CD4-positive, alpha-beta memory T cell (primary cell): ENCODE measurements around the gene HIRA. TPM values are rescaled to one million over a fixed set of nuclear protein-coding genes. Genes with fewer than 3 reads are reported as not detected.

Experiments used
- CTCF ChIA-PET: fragments of 350-600 bp; sonication (Branson Sonifier 250); formaldehyde crosslinking; loops from one replicate; lab custom pipeline; 2021; ENCODE audit warnings: inconsistent platforms; ENCODE audit not compliant: partially characterized antibody; lab: Charles Lee
- POLR2A ChIA-PET: fragments of 350-600 bp; sonication (Branson Sonifier 250); formaldehyde crosslinking; loops from one replicate; lab custom pipeline; 2021; ENCODE audit not compliant: partially characterized antibody; lab: Charles Lee
- DNase-seq, 5 donors: peaks; one replicate each; pipeline versions ENCODE4 v3.0.0 to v3.0.0-alpha.2; 2020 to 2022; ENCODE audit warnings: mixed read lengths in 1 of 5
- H3K27ac ChIP-seq: one replicate; pipeline ENCODE4 v1.7.0; 2013; ENCODE audit warnings: low read depth, low read length
- H3K27me3 ChIP-seq: 2 replicates; pipeline ENCODE4 v1.7.0; 2013; ENCODE audit warnings: mild to moderate bottlenecking, low read length, moderate library complexity; ENCODE audit not compliant: insufficient read depth
- H3K36me3 ChIP-seq: 2 replicates; pipeline ENCODE4 v1.7.0; 2013; ENCODE audit warnings: mild to moderate bottlenecking, low read length, moderate library complexity; ENCODE audit not compliant: insufficient read depth
- H3K4me1 ChIP-seq: 2 replicates; pipeline ENCODE4 v1.7.0; 2013; ENCODE audit warnings: mild to moderate bottlenecking, low read length, moderate library complexity; ENCODE audit not compliant: insufficient read depth
- H3K4me3 ChIP-seq, 2 donors: one replicate each; pipeline ENCODE4 v1.7.0; 2013; ENCODE audit warnings: low read length in 2 of 2, mild to moderate bottlenecking in 1 of 2
- H3K9me3 ChIP-seq, 2 donors: one replicate each; pipeline ENCODE4 v1.7.0; 2013; ENCODE audit warnings: low read length in 2 of 2, control low read depth in 1 of 2; ENCODE audit not compliant: control insufficient read depth in 1 of 2
- H3K27ac Mint-ChIP-seq, 7 donors: one replicate each; pipeline ENCODE4 v1.8.0; 2020 to 2021; ENCODE audit warnings: mixed read lengths in 7 of 7, mild to moderate bottlenecking in 6 of 7, inconsistent platforms in 3 of 7, moderate library complexity in 3 of 7
- H3K27me3 Mint-ChIP-seq, 2 donors: one replicate each; pipeline ENCODE4 v1.8.0; 2020 to 2021; ENCODE audit warnings: mixed read lengths in 2 of 2
- H3K36me3 Mint-ChIP-seq, 2 donors: one replicate each; pipeline ENCODE4 v1.8.0; 2020 to 2021; ENCODE audit warnings: mixed read lengths in 2 of 2, inconsistent platforms in 1 of 2, mild to moderate bottlenecking in 1 of 2
- H3K4me1 Mint-ChIP-seq, 4 donors: one replicate each; pipeline ENCODE4 v1.8.0; 2020 to 2021; ENCODE audit warnings: mixed read lengths in 4 of 4, mild to moderate bottlenecking in 1 of 4
- H3K4me3 Mint-ChIP-seq, 8 donors: one replicate each; pipeline ENCODE4 v1.8.0; 2020 to 2021; ENCODE audit warnings: mixed read lengths in 8 of 8, mild to moderate bottlenecking in 7 of 8, moderate library complexity in 6 of 8, inconsistent platforms in 3 of 8
- H3K9me3 Mint-ChIP-seq, 8 donors: one replicate each; pipeline ENCODE4 v1.8.0; 2020 to 2021; ENCODE audit warnings: mixed read lengths in 8 of 8, mild to moderate bottlenecking in 5 of 8, inconsistent platforms in 3 of 8, moderate library complexity in 1 of 8
- intact Hi-C: fragments of 100-400 bp; cut with micrococcal nuclease; formaldehyde crosslinking; loops from one replicate; pipeline ENCODE4 v1.15.1; 2023
- polyA plus RNA-seq, 2 donors: library from polyadenylated mRNA; unstranded; fragments of 300-500 nt; fragmentation: Illumina TruSeq; gene quantifications; one replicate each; pipeline ENCODE4 v1.2.3, GENCODE V29; 2021
- total RNA-seq, 2 experiments: library from RNA; stranded (reverse); gene quantifications; one replicate each; pipeline ENCODE4 v1.2.3, GENCODE V29; 2021

Gene HIRA
- total and polyA plus RNA-seq, 4 experiments from 2014 or later: 1.4 to 30.8 (median 17.6) TPM

DNA sequence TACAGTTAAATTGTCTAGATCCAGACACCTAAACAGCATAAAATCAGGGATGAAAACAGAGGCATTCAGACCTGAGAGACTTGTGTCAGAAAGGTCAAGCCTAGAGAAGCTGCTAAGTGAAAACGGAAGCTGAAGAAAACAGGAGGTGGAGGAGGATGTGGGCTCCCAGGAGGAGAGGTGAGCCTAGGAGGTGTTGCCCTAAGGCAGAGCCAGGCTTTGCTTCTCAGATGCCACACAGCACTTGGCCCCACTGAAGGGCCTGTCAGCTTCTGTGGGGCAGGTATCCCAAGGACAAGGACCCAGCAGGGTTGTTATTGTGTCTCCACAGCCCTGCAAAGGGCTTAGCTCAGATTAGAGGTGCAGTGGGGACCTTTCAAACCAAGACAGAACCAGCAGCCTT is 33.0 kb upstream of the HIRA start:
- no peak overlapping the region for H3K4me3 Mint-ChIP-seq
- H3K4me1 ChIP-seq: peaks cover 11% of the 10 kb centered on the region
- H3K27ac ChIP-seq: no peak overlapping the region
- H3K9me3 ChIP-seq: no peaks in the 10 kb centered on the region
- POLR2A ChIA-PET: no interaction called here
- no peak for DNase-seq
- H3K27ac Mint-ChIP-seq: peak overlapping the region in 1 of 7 donors; percentile 38
- CTCF ChIA-PET: interaction anchor here (1.2 kb wide), 2 partner anchors 43 to 165 kb away, joined by 3 read pairs; no protein-coding TSS in a partner anchor
- peaks cover 36 to 77% of the 10 kb centered on the region in 2 donors for H3K36me3 Mint-ChIP-seq
- no peaks in the 10 kb centered on the region for H3K27me3 ChIP-seq
- intact Hi-C loops: no loop called here
- no peaks in the 10 kb centered on the region for H3K9me3 Mint-ChIP-seq
- H3K4me3 ChIP-seq: no peak overlapping the region
- H3K27me3 Mint-ChIP-seq: no peaks in the 10 kb centered on the region
- peaks cover 66% of the 10 kb centered on the region for H3K36me3 ChIP-seq
- peaks cover 0 to 13% (median 4%) of the 10 kb centered on the region in 4 donors for H3K4me1 Mint-ChIP-seq

DNA sequence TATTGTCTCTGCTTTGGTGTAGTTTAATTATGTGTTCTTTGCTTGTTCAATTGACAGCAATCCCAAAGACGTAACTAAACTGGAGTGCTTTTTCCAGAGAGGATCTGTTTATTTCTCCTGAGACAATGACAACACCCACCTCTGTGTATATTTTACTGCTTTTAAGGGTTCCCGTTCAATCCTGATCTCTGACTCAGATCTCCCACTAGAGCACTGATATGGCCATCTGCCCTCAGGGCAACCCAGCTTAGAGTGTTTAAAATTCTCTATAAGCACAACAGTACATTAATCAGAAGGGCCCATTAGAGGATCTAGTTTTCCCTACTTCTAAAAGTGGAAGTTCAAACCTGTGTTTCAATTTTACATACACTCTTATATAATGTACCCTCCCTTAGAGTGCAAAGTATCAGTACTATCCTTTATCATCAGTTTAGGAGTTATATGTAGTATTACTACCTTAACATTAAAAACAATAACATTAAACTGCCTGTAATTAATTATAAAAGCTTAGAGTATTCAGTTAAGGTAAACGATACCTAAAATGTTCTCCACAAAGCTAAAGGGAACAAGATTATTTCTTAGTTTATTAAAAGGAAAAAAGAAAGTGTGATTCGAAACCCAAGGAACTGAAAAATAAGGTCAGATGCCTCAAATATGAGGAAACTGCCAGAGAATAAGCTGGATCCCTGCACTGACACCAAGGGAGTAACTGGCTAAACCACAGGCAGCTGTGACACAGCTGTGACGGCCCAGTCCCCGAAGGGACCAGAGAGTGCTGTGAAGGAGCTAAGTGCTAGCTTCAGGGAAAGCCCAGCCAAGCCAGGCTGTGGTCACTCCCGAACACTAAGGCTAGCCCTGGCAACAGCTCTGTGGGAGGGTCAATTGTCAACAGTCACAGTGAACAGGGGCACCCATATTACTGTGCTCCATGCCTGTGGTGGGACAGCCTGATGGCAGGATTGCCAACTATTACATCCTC is 32.2 kb upstream of the HIRA start:
- Mint-ChIP-seq H3K4me3 (no peak overlapping the region), H3K27ac (peak overlapping the region in 2 of 7 donors; percentile 29 to 38), H3K27me3 (no peaks in the 10 kb centered on the region), H3K4me1 (peaks cover 0 to 13% (median 4%) of the 10 kb centered on the region in 4 donors), H3K9me3 (no peaks in the 10 kb centered on the region), H3K36me3 (peaks cover 31 to 72% of the 10 kb centered on the region in 2 donors)
- ChIA-PET CTCF (interaction anchor here (1.2 kb wide), 2 partner anchors 43 to 165 kb away, joined by 3 read pairs; no protein-coding TSS in a partner anchor), POLR2A (no interaction called here)
- H3K27ac ChIP-seq: no peak overlapping the region
- peaks cover 11% of the 10 kb centered on the region for H3K4me1 ChIP-seq
- no peak overlapping the region for H3K4me3 ChIP-seq
- H3K27me3 ChIP-seq: no peaks in the 10 kb centered on the region
- DNase-seq: no peak
- no peaks in the 10 kb centered on the region for H3K9me3 ChIP-seq
- intact Hi-C loops: no loop called here
- peaks cover 59% of the 10 kb centered on the region for H3K36me3 ChIP-seq

DNA sequence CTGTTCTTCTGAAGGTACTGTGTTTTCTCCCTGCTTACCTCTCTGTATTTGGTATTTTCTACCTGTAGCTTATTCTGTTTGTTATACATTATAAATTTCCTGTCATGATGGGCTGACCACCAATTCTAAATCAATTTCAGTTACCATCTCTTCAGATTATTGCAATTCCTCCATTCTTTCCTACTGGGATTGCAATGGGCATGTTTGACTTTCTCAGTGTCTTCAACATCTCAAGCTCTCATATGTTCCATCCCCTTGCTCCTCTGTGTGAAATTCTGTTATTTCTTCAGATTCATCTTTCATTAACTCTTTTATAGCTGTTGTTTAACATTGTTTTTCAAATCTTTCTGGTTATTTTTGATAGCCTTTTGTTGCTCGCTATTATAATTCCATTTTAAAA is 31.5 kb upstream of the HIRA start:
- intact Hi-C loops: no loop called here
- H3K36me3 ChIP-seq: peaks cover 54% of the 10 kb centered on the region
- Mint-ChIP-seq H3K4me1 (peaks cover 0 to 13% (median 4%) of the 10 kb centered on the region in 4 donors), H3K4me3 (no peak overlapping the region), H3K27ac (peak overlapping the region in 2 of 7 donors; percentile 15 to 19), H3K9me3 (no peaks in the 10 kb centered on the region), H3K27me3 (no peaks in the 10 kb centered on the region), H3K36me3 (peaks cover 26 to 70% of the 10 kb centered on the region in 2 donors)
- peaks cover 11% of the 10 kb centered on the region for H3K4me1 ChIP-seq
- no peak for DNase-seq
- CTCF ChIA-PET: interaction anchor here (1.2 kb wide), 1 partner anchor 10 kb away, joined by 3 read pairs; no protein-coding TSS in a partner anchor
- H3K27me3 ChIP-seq: no peaks in the 10 kb centered on the region
- no peak overlapping the region for H3K4me3 ChIP-seq
- no peaks in the 10 kb centered on the region for H3K9me3 ChIP-seq
- no peak overlapping the region for H3K27ac ChIP-seq
- POLR2A ChIA-PET: no interaction called here

DNA sequence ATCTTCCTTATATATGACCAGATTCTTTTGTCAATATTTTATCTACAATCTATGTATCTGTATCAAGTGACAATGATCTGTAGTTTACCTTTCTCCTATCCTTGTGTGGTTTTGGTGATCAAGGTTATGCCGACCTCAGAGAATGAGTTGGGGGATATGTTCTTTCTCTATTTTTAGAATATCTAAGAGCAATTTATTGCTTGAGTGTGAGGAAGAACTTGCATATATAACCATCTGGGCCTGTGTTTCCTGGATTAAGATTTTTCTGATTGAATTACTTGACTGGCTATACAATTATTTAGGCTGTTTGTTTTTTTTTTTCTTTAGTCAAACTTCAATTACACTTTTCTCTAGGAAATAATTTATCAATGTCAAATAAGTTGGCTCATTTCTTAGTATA is 30.0 kb upstream of the HIRA start:
- intact Hi-C loops: no loop called here
- no peak for DNase-seq
- Mint-ChIP-seq H3K4me1 (peaks cover 0 to 13% (median 4%) of the 10 kb centered on the region in 4 donors), H3K9me3 (no peaks in the 10 kb centered on the region), H3K27ac (peak overlapping the region in 1 of 7 donors; percentile 13), H3K4me3 (no peak overlapping the region), H3K27me3 (no peaks in the 10 kb centered on the region), H3K36me3 (peaks cover 24 to 70% of the 10 kb centered on the region in 2 donors)
- Histone ChIP-seq H3K4me1 (peaks cover 11% of the 10 kb centered on the region), H3K27ac (no peak overlapping the region), H3K9me3 (no peaks in the 10 kb centered on the region), H3K27me3 (no peaks in the 10 kb centered on the region), H3K36me3 (peaks cover 52% of the 10 kb centered on the region), H3K4me3 (no peak overlapping the region)
- POLR2A ChIA-PET: no interaction called here
- CTCF ChIA-PET: no interaction called here

DNA sequence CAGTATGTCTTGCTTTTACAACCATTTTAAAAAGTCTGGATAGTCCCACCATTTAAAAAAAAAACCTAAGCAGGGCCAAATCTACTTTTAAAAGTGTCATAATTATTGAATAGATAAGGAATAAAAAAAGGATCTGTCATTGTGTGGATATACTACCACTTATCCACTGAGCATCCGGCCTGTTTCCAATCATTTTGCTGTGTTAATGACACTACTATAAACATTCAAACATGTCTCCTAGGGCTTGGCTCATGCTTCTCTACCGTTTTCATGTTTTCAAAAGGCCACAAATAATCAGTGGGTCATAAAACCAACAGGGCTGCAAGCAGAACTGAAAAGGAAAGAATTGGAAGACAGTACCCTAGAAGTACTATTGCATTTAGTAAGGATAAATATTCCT is 28.5 kb upstream of the HIRA start:
- Histone ChIP-seq H3K27ac (no peak overlapping the region), H3K4me3 (no peak overlapping the region), H3K27me3 (no peaks in the 10 kb centered on the region), H3K9me3 (no peaks in the 10 kb centered on the region), H3K4me1 (peaks cover 11% of the 10 kb centered on the region), H3K36me3 (peaks cover 54% of the 10 kb centered on the region)
- H3K4me1 Mint-ChIP-seq: peaks cover 0 to 8% (median 1%) of the 10 kb centered on the region in 4 donors
- H3K36me3 Mint-ChIP-seq: peaks cover 18 to 67% of the 10 kb centered on the region in 2 donors
- ChIA-PET CTCF (no interaction called here), POLR2A (interaction anchor here (0.7 kb wide), 1 partner anchor 13 kb away, joined by 3 read pairs; no protein-coding TSS in a partner anchor)
- intact Hi-C loops: no loop called here
- no peak for DNase-seq
- no peak overlapping the region for H3K27ac Mint-ChIP-seq
- no peak overlapping the region for H3K4me3 Mint-ChIP-seq
- no peaks in the 10 kb centered on the region for H3K27me3 Mint-ChIP-seq
- H3K9me3 Mint-ChIP-seq: no peaks in the 10 kb centered on the region

DNA sequence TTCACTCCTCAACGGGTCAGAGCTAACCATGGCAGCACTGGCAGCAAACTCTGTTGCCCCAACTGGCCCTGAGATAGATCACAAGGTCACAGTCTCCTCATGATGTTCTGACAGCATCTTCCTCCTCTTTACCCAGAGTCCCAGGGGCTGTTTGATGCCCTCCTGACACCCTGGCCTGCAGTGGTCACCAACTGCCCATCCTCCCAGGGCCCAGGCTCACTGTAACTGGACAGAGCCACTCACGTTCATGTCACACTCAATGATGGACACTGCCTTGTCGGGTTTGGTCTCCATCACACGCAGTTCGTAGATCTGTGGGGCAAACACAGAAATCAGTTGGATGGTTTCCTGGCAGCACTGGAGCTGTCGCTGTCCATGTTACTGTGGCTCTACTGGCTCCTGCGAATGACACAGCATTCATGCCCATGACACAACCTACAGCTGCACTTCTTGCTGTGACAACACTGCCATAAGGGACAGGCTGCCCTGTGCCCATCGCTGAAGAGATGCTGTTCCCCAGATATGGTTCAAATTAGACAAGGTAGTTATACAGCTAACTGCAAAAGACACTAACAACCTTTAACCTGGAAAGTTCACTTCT is 26.4 kb upstream of the HIRA start:
- no peak overlapping the region for H3K4me3 Mint-ChIP-seq
- no peaks in the 10 kb centered on the region for H3K27me3 Mint-ChIP-seq
- H3K27ac Mint-ChIP-seq: no peak overlapping the region
- POLR2A ChIA-PET: interaction anchor here (0.8 kb wide), 1 partner anchor 10 kb away, joined by 4 read pairs; the partner anchor contains the start of gene C22orf39
- Histone ChIP-seq H3K27me3 (no peaks in the 10 kb centered on the region), H3K27ac (no peak overlapping the region), H3K4me1 (no peaks in the 10 kb centered on the region), H3K9me3 (no peaks in the 10 kb centered on the region), H3K36me3 (peaks cover 55% of the 10 kb centered on the region), H3K4me3 (no peak overlapping the region)
- H3K36me3 Mint-ChIP-seq: peaks cover 27 to 70% of the 10 kb centered on the region in 2 donors
- no peaks in the 10 kb centered on the region for H3K4me1 Mint-ChIP-seq
- CTCF ChIA-PET: interaction anchor here (1.7 kb wide), 1 partner anchor 172 kb away, joined by 3 read pairs; no protein-coding TSS in a partner anchor
- intact Hi-C loops: no loop called here
- no peaks in the 10 kb centered on the region for H3K9me3 Mint-ChIP-seq
- no peak for DNase-seq

DNA sequence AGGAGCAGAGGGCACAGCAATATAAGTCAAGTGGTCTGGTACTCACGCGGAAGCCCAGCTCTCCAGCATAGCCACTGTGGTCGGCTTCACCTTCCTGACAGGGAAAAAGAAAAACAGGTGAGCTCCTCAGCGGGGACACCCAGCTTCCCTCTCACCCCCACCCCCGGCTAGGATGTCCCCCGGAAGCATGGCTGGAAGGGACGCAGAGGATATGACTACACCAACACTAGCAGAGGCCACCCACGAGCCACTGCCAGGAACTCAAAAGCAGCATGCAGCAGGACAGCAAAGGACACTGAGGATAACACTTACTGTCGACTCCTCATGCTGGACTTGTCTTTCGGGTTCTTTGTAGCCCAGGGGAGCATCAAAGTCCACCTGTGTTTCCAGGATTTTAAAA is 25.0 kb upstream of the HIRA start:
- H3K27ac Mint-ChIP-seq: peak overlapping the region in 1 of 7 donors; percentile 14
- POLR2A ChIA-PET: interaction anchor here (0.7 kb wide), 1 partner anchor 23 kb away, joined by 3 read pairs; the partner anchor contains the start of gene CDC45
- H3K36me3 Mint-ChIP-seq: peaks cover 27 to 72% of the 10 kb centered on the region in 2 donors
- H3K4me3 ChIP-seq: no peak overlapping the region
- H3K4me1 Mint-ChIP-seq: no peaks in the 10 kb centered on the region
- peaks cover 60% of the 10 kb centered on the region for H3K36me3 ChIP-seq
- CTCF ChIA-PET: interaction anchor here (1.7 kb wide), 1 partner anchor 173 kb away, joined by 3 read pairs; no protein-coding TSS in a partner anchor
- no peaks in the 10 kb centered on the region for H3K4me1 ChIP-seq
- H3K9me3 Mint-ChIP-seq: no peaks in the 10 kb centered on the region
- H3K27ac ChIP-seq: no peak overlapping the region
- H3K4me3 Mint-ChIP-seq: no peak overlapping the region
- intact Hi-C loops: no loop called here
- no peaks in the 10 kb centered on the region for H3K27me3 Mint-ChIP-seq
- DNase-seq: no peak
- no peaks in the 10 kb centered on the region for H3K9me3 ChIP-seq
- H3K27me3 ChIP-seq: no peaks in the 10 kb centered on the region
